Duodenal mucosa (tissue), 2 donors: ENCODE measurements around the gene RAG1.

ENCODE experiments used
- H3K27ac ChIP-seq: one replicate; pipeline ENCODE4 v1.7.0; 2013; ENCODE audit warnings: low read depth, low read length
- H3K27me3 ChIP-seq, 2 donors: one replicate each; pipeline ENCODE4 v1.7.0; 2013; ENCODE audit warnings: low read length in 2 of 2, control low read depth in 1 of 2; ENCODE audit not compliant: insufficient read depth in 2 of 2, control insufficient read depth in 1 of 2
- H3K36me3 ChIP-seq, 2 donors: one replicate each; pipeline ENCODE4 v1.7.0; 2013; ENCODE audit warnings: low read length in 2 of 2, control low read depth in 1 of 2; ENCODE audit not compliant: insufficient read depth in 2 of 2, control insufficient read depth in 1 of 2
- H3K4me1 ChIP-seq, 2 donors: one replicate each; pipeline ENCODE4 v1.7.0; 2013; ENCODE audit warnings: low read length in 2 of 2, control low read depth in 1 of 2; ENCODE audit not compliant: insufficient read depth in 2 of 2, control insufficient read depth in 1 of 2
- H3K4me3 ChIP-seq, 2 donors: one replicate each; pipeline ENCODE4 v1.7.0; 2013; ENCODE audit warnings: low read length in 2 of 2, low read depth in 1 of 2
- H3K9ac ChIP-seq, 2 donors: one replicate each; pipeline ENCODE4 v1.7.0; 2013; ENCODE audit warnings: low read length in 2 of 2, low read depth in 1 of 2
- H3K9me3 ChIP-seq, 2 donors: one replicate each; pipeline ENCODE4 v1.7.0; 2013; ENCODE audit warnings: low read length in 2 of 2, control low read depth in 1 of 2; ENCODE audit not compliant: control insufficient read depth in 1 of 2

Gene RAG1

GRCh38 chr11:36605221-36606216, 37.7 kb downstream of the RAG1 start:
- Histone ChIP-seq H3K4me3 (no peak overlapping the region), H3K4me1 (peaks cover 0 to 3% of the 10 kb centered on the region in 2 donors), H3K27me3 (no peaks in the 10 kb centered on the region), H3K36me3 (no peaks in the 10 kb centered on the region), H3K9me3 (no peaks in the 10 kb centered on the region), H3K27ac (no peak overlapping the region), H3K9ac (no peak overlapping the region)

DNA sequence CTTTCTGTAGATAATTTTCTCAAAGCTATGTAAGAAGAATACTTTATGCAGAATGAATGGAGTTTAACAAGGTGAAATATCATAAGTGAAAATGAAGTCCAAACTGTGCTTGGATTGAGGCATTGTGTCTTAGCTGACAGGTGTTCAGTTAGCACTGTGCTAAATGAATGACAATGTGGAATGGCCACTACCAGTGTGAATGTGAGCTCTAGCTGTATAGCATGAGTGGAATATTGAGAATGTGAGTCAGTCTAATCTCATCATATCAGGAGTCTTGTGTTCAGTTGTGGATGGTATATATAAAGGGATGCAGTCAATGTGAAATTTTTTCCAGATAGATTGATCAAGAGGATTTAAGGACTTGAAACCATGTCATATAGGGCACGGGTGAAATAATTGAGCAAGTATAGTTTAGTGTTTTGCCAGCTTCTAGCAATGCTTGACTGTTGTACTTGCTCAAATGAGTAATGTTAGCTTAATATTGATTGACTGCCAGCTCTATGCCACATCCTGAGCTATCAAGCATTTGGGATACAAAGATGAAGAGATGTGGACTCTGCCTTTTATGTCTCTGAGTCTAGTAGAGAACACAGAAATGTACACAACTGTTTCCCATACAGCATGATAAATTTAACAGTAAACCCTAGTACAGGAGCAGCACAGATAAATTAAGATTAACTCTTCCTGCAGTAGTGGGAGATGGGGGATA, 40.8 kb downstream of the RAG1 start:
- H3K9ac ChIP-seq, result no peak overlapping the region
- no peaks in the 10 kb centered on the region for H3K36me3 ChIP-seq
- H3K4me3 ChIP-seq, result no peak overlapping the region
- H3K9me3 ChIP-seq, result no peaks in the 10 kb centered on the region
- no peaks in the 10 kb centered on the region for H3K27me3 ChIP-seq
- no peaks in the 10 kb centered on the region for H3K4me1 ChIP-seq
- no peak overlapping the region for H3K27ac ChIP-seq

DNA sequence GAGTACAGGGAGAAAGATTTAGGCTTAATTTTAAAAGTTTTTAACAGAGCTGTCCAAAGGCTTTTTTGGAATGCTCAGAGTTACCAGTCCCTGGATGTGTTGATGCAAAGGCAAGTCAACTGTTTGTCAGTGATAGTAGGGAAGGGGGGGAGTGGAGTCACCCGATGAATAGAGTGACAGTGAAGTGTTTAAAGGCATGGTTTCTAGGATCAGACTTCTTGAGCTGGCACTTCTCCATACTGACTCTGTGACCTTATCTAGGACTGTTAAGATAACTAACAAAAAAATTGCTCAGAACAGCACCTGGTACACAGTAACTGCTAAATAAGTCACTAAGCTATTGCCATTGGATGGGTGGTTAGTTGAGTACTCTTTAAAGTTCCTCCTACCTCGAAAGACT, 41.6 kb downstream of the RAG1 start:
- H3K9me3 ChIP-seq, result no peaks in the 10 kb centered on the region
- no peak overlapping the region for H3K9ac ChIP-seq
- no peak overlapping the region for H3K4me3 ChIP-seq
- H3K4me1 ChIP-seq, result no peaks in the 10 kb centered on the region
- no peak overlapping the region for H3K27ac ChIP-seq
- no peaks in the 10 kb centered on the region for H3K36me3 ChIP-seq
- H3K27me3 ChIP-seq, result no peaks in the 10 kb centered on the region

DNA sequence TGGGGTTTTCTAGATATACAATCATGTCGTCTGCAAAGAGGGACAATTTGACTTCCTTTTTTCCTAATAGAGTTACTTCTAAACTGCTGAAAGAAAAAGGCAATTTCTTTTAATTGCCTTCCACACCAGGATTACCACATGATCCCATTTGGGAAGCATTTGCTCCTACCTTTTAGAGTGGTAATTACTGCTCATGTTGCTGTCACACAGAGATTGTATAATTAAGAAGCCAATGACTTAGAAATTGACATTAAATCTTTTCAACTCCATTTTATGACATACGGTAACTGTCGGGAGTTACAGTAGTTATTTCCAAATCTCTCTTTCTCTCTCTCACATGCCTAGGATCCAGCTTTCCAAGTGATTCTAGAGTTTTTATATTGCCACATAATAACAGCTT, 48.0 kb downstream of the RAG1 start:
- H3K27me3 ChIP-seq, result no peaks in the 10 kb centered on the region
- H3K36me3 ChIP-seq, result no peaks in the 10 kb centered on the region
- no peak overlapping the region for H3K4me3 ChIP-seq
- H3K4me1 ChIP-seq, result no peaks in the 10 kb centered on the region
- no peaks in the 10 kb centered on the region for H3K9me3 ChIP-seq
- no peak overlapping the region for H3K27ac ChIP-seq
- H3K9ac ChIP-seq, result no peak overlapping the region

GRCh38 chr11:36617543-36618362, 49.9 kb downstream of the RAG1 start:
- Histone ChIP-seq H3K27me3 (no peaks in the 10 kb centered on the region), H3K9ac (no peak overlapping the region), H3K4me3 (no peak overlapping the region), H3K9me3 (no peaks in the 10 kb centered on the region), H3K4me1 (no peaks in the 10 kb centered on the region), H3K27ac (no peak overlapping the region), H3K36me3 (no peaks in the 10 kb centered on the region)

DNA sequence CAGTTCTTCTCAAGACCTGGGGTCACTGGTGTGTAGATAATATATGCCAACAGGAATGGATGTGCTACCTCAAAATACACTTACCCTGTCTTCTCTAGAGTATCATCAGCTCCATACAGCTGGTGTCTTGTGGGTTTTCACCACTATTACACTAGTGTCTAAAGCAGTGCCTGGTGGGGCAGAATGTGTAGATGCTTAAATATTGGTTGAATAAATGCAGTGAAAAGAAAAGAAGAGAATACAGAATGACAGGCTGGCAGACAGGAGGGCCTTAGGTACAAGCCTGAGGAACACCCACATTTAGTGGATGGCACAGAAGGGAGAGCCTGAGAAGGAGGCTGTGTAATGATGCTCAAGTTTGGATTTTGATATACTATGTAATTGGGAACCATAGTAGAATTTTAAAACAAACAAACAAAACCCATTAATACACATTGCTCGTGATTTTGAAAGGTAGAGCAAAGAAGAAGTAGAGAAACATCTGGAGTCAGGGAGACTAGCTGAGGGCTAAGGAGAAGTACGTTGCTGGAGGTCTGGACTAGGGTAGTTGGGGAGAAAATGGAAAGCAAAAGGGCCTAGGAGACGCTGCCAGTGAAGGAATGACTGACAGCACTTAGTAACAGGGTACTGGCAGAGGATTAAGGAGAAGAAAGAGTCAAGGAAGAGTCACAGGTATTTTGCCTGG, 50.7 kb downstream of the RAG1 start:
- H3K27me3 ChIP-seq, result no peaks in the 10 kb centered on the region
- H3K36me3 ChIP-seq, result no peaks in the 10 kb centered on the region
- no peak overlapping the region for H3K9ac ChIP-seq
- no peak overlapping the region for H3K4me3 ChIP-seq
- H3K27ac ChIP-seq, result no peak overlapping the region
- no peaks in the 10 kb centered on the region for H3K4me1 ChIP-seq
- no peaks in the 10 kb centered on the region for H3K9me3 ChIP-seq

- Histone ChIP-seq H3K4me3 (no peak overlapping the region), H3K9ac (no peak overlapping the region), H3K27ac (no peak overlapping the region), H3K9me3 (no peaks in the 10 kb centered on the region), H3K27me3 (no peaks in the 10 kb centered on the region), H3K4me1 (no peaks in the 10 kb centered on the region), H3K36me3 (no peaks in the 10 kb centered on the region)
Observed at GRCh38 chr11:36619502-36619901, 51.7 kb downstream of the RAG1 start.

- no peak overlapping the region for H3K4me3 ChIP-seq
- H3K36me3 ChIP-seq, result no peaks in the 10 kb centered on the region
- no peaks in the 10 kb centered on the region for H3K4me1 ChIP-seq
- H3K9me3 ChIP-seq, result no peaks in the 10 kb centered on the region
- no peaks in the 10 kb centered on the region for H3K27me3 ChIP-seq
- H3K27ac ChIP-seq, result no peak overlapping the region
- no peak overlapping the region for H3K9ac ChIP-seq
Observed at GRCh38 chr11:36620246-36620645, 52.4 kb downstream of the RAG1 start.

DNA sequence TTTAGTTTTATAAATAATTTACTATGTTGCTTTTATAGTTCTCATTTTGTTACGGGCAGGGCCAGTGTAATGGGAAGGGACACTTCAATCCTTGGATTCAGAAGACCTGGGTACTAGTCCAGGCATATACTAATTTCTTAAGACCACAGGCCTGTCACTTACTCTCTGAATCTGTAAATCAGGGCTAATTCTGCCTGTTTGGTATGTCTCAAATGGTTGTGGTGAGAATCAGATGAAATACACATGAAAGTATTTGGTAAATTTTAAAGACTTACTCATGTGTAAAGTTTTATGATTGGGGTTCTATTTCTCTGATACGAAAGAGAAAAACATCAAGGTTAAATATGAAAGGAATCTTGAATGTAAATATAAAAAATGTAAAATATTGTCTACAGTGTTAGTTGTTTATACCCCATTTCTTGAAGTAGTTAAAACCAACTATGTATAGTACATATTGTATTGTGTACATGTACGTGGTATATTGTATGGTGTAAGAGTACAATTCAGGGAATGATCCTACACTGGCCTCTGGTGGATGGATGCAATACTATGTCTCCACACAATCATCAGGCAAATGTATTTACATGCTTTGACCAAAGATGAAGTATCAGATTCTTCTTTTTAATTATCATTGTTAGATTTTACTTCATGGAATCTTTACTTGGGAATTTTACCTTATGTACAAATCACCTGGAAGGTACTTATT, 54.8 kb downstream of the RAG1 start:
- H3K9ac ChIP-seq, result no peak overlapping the region
- H3K27me3 ChIP-seq, result no peaks in the 10 kb centered on the region
- H3K36me3 ChIP-seq, result no peaks in the 10 kb centered on the region
- H3K4me3 ChIP-seq, result no peak overlapping the region
- H3K27ac ChIP-seq, result no peak overlapping the region
- no peaks in the 10 kb centered on the region for H3K9me3 ChIP-seq
- H3K4me1 ChIP-seq, result no peaks in the 10 kb centered on the region
